ENCODE results near the gene PPP1R15B. TPM values are rescaled to one million over a fixed set of nuclear protein-coding genes. Genes with fewer than 3 reads are reported as not detected.

PPP1R15B gene
- total and polyA plus RNA-seq, 11 donors: 8.1 to 29.8 (median 25.9) TPM

DNA sequence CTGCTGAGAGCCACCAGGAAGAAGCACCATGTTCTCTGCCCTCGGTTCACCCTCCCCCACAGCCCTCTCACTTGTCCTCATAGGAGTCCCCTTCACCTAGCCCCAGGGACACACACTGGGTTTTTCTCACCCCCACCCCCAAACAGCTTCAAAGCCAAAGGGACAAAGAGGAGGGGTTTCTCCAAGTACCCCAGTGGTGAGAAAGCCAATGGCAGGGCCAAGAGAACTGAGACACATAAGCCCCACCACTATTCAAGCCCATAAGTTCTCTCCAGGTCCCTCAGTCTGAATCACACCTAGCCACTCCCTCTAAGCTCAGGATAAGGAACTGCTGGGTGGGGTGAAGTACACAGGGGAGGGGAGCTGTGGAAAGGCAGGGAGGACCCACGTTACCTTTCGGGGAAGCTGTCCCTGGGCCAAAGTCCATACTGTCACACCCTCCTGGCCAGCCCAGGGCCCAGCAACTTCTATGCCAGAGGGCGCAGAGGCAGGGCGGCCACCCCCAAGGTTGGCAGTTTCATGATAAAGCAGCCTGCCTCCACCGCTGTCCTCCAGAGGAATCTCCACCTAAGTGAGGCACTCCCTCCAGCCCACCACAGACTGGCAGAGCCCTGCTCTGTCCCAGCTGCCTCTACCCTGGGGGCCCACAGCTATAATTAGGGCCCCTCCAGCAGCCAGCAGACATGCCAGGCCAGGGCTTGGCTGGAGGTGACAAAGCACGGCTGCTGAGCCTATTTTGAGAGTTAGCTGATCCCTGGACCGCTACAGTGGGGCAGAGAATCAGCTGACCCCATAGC is 39.0 kb upstream of the PPP1R15B start:
- TF ChIP-seq, protein P1, sequence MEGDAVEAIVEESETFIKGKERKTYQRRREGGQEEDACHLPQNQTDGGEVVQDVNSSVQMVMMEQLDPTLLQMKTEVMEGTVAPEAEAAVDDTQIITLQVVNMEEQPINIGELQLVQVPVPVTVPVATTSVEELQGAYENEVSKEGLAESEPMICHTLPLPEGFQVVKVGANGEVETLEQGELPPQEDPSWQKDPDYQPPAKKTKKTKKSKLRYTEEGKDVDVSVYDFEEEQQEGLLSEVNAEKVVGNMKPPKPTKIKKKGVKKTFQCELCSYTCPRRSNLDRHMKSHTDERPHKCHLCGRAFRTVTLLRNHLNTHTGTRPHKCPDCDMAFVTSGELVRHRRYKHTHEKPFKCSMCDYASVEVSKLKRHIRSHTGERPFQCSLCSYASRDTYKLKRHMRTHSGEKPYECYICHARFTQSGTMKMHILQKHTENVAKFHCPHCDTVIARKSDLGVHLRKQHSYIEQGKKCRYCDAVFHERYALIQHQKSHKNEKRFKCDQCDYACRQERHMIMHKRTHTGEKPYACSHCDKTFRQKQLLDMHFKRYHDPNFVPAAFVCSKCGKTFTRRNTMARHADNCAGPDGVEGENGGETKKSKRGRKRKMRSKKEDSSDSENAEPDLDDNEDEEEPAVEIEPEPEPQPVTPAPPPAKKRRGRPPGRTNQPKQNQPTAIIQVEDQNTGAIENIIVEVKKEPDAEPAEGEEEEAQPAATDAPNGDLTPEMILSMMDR (IDR thresholded peaks at IDR 0.05): no peak
- TF ChIP-seq POLR2A (IDR thresholded peaks at IDR 0.05): peak in 1 of 2 donors; percentile 52
- intact Hi-C loops (cut with DNase I): loop anchor here in 2 of 10 donors (2.0 kb wide), 1 partner anchor 16 kb away; no protein-coding TSS in a partner anchor
- Histone ChIP-seq H3K27ac (peak overlapping the region; percentile 72 to 97 (median 86)), H3K9me3 (no peaks in the 10 kb centered on the region), H3K4me3 (peak overlapping the region in 11 of 12 donors; percentile 1 to 47 (median 36)), H3K36me3 (peaks cover 0 to 91% (median 42%) of the 10 kb centered on the region in 9 donors), H3K4me1 (peaks cover 2 to 87% (median 51%) of the 10 kb centered on the region in 12 donors), H3K27me3 (no peaks in the 10 kb centered on the region)
- DNase-seq: peak; percentile 71 to 82 (median 74)
- peak; percentile 83 to 89 (median 86) for ATAC-seq
- WGBS, 4 donors: 35 to 49% (median 38%) methylated on average over 6 to 8 of the region's 8 CpGs

DNA sequence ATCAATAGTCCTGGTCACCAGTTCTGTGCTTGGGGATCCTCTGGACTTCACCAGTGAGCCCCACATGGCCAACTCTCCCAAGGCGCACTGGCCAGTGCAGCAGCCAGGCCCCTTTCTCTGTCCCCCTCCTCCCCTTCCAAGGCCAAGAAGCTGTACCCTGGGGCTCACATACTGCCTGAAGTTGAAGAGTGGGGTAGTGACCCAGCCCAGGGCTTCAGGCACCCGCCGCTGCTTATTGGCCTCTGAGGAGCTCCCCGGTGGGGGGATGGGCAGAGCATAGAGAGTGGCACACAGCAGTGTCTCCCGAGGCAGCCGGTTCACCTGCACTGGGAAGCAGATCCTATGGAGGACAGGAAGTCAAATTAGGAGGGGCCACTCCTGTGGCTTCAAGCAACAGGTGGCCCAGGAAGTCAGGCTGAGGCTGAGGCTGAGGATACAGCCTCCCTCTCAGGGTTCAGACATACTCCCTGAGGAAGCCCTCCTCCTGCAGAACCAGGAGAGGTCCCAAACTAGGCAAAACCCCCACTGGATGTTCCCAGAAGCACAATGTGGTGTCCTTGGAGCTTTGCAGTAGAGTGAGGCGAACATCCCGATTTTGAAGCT is 38.2 kb upstream of the PPP1R15B start:
- H3K36me3 ChIP-seq: peaks cover 0 to 91% (median 42%) of the 10 kb centered on the region in 9 donors
- peak overlapping the region in 11 of 12 donors; percentile 72 to 97 (median 87) for H3K27ac ChIP-seq
- TF ChIP-seq, protein P1 (IDR thresholded peaks at IDR 0.05): no peak
- no peak for TF ChIP-seq POLR2A (IDR thresholded peaks at IDR 0.05)
- peak overlapping the region in 9 of 12 donors; percentile 1 to 47 (median 39) for H3K4me3 ChIP-seq
- no peaks in the 10 kb centered on the region for H3K27me3 ChIP-seq
- H3K9me3 ChIP-seq: no peaks in the 10 kb centered on the region
- ATAC-seq: no peak
- H3K4me1 ChIP-seq: peaks cover 2 to 79% (median 47%) of the 10 kb centered on the region in 12 donors
- no peak for DNase-seq
- intact Hi-C loops (cut with DNase I): loop anchor here in 3 of 10 donors (2.0 to 10.0 kb wide), 2 partner anchors 17 to 355 kb away; no protein-coding TSS in a partner anchor
- WGBS, 4 donors: 68 to 87% (median 72%) methylated on average over 7 to 8 of the region's 8 CpGs

DNA sequence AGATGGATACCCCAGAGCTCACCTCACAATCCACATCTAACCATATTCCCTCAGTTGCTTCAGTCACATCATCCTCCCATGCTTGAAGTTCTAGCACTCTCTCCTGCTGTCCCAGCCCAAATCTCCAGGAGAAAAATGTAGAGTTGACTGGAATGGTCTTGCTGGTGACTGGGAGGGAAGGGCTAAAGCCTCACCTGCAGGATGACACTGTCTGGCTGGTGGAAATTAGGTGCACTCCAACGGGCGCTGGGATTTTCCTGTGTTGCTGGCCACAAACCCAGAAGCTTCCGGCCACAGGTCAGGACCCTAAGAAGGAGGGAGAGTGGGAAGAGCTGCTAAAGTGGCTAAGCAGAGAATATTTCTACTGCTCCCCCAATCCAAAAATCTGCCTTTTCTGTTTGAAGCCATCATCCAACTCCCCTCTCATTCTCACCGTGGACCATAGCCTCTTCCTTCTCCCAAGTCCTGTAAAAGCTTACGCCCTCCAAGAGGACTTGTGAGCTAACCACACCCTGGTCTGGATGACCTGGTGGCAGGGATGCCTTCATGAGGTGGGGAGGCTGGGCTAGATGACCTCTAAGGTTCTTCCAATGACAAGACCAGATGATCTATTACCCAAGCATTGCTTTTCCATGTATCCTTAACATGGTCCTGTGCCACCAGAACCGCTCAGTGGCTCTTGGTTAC is 37.5 kb upstream of the PPP1R15B start:
- Histone ChIP-seq H3K4me3 (no peak overlapping the region), H3K36me3 (peaks cover 0 to 91% (median 47%) of the 10 kb centered on the region in 9 donors), H3K27me3 (no peaks in the 10 kb centered on the region), H3K27ac (peak overlapping the region in 8 of 12 donors; percentile 82 to 97 (median 87)), H3K4me1 (peaks cover 2 to 72% (median 46%) of the 10 kb centered on the region in 12 donors), H3K9me3 (no peaks in the 10 kb centered on the region)
- ATAC-seq: no peak
- 69 to 83% (median 74%) methylated on average over 6 of the region's 6 CpGs for WGBS, 4 donors
- DNase-seq: no peak
- intact Hi-C loops (cut with DNase I): loop anchor here in 1 of 10 donors (10.0 kb wide), 1 partner anchor 356 kb away; no protein-coding TSS in a partner anchor
- TF ChIP-seq, protein P1 (IDR thresholded peaks at IDR 0.05): no peak
- no peak for TF ChIP-seq POLR2A (IDR thresholded peaks at IDR 0.05)

Data from heart left ventricle (tissue), 16 donors.